ENCODE data around the gene C17orf75. TPM values are rescaled to one million over a fixed set of nuclear protein-coding genes. Genes with fewer than 3 reads are reported as not detected.

Gene C17orf75
- total and polyA plus RNA-seq, 9 donors: 13.4 to 23.8 (median 22.6) TPM

GRCh38 chr17:32283745-32284201 lies 58.2 kb downstream of the C17orf75 start:
- WGBS, 3 donors: 30 to 44% (median 38%) methylated on average over 20 of the region's 20 CpGs
- peak in 2 of 5 donors; percentile 37 to 65 for DNase-seq
- H3K4me3 ChIP-seq: no peak overlapping the region
- H3K27me3 ChIP-seq: no peaks in the 10 kb centered on the region
- no peaks in the 10 kb centered on the region for H3K9me3 ChIP-seq
- H3K27ac ChIP-seq: no peak overlapping the region
- no peaks in the 10 kb centered on the region for H3K4me1 ChIP-seq (ENCODE audit: insufficient read depth)
- no peaks in the 10 kb centered on the region for H3K36me3 ChIP-seq
- intact Hi-C loops (cut with DNase I): no loop called here
- no peak for TF ChIP-seq POLR2A (IDR thresholded peaks at IDR 0.05)
- TF ChIP-seq EP300 (IDR thresholded peaks at IDR 0.05): no peak
- no peak for TF ChIP-seq CTCF (IDR thresholded peaks at IDR 0.05)

DNA sequence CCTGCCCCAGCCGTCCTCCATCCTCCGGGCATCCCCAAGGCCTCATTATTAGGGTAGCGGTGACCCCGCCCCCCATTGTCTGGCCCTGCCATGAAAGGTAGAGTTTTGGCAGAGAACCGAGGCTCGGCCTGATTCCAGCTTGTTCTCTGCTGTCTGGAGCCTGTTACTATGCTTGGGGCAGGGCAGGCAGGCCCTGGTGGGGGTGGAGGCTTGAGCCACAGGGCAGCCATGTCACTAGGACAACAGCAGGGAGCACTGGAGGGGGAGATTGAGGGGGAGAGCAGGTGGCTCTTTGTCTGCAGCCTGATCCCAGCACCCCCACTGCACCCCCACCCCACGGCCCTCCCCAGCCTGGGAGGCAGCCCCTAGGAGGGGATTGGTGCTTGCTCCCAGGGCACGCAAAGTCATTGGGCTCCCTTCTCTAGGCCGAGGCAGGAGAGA lies 60.9 kb downstream of the C17orf75 start:
- Histone ChIP-seq H3K27ac (no peak overlapping the region), H3K36me3 (no peaks in the 10 kb centered on the region), H3K27me3 (no peaks in the 10 kb centered on the region), H3K4me1 (ENCODE audit: insufficient read depth) (no peaks in the 10 kb centered on the region), H3K4me3 (no peak overlapping the region), H3K9me3 (no peaks in the 10 kb centered on the region)
- WGBS, 3 donors: 60 to 74% (median 66%) methylated on average over 8 to 9 of the region's 9 CpGs
- intact Hi-C loops (cut with DNase I): no loop called here
- DNase-seq: no peak
- TF ChIP-seq EP300 (IDR thresholded peaks at IDR 0.05): no peak
- no peak for TF ChIP-seq CTCF (IDR thresholded peaks at IDR 0.05)
- no peak for TF ChIP-seq POLR2A (IDR thresholded peaks at IDR 0.05)

- no peak for TF ChIP-seq CTCF (IDR thresholded peaks at IDR 0.05)
- intact Hi-C loops (cut with DNase I): no loop called here
- Histone ChIP-seq H3K36me3 (no peaks in the 10 kb centered on the region), H3K4me1 (ENCODE audit: insufficient read depth) (peaks cover 2% of the 10 kb centered on the region), H3K27ac (no peak overlapping the region), H3K9me3 (no peaks in the 10 kb centered on the region), H3K4me3 (no peak overlapping the region), H3K27me3 (no peaks in the 10 kb centered on the region)
- WGBS, 3 donors: 74 to 82% (median 80%) methylated on average over 20 to 21 of the region's 21 CpGs
- no peak for DNase-seq
Measured at GRCh38 chr17:32279891-32280716, 61.9 kb downstream of the C17orf75 start.

- WGBS, 3 donors: 93 to 97% (median 96%) methylated on average over 2 of the region's 2 CpGs
- intact Hi-C loops (cut with DNase I): no loop called here
Measured at GRCh38 chr17:32278815-32279214, 63.2 kb downstream of the C17orf75 start.

More at GRCh38 chr17:32278815-32279214, 63.2 kb downstream of the C17orf75 start:
- no peaks in the 10 kb centered on the region for H3K9me3 ChIP-seq
- no peaks in the 10 kb centered on the region for H3K27me3 ChIP-seq
- no peaks in the 10 kb centered on the region for H3K36me3 ChIP-seq
- TF ChIP-seq CTCF (IDR thresholded peaks at IDR 0.05) (no peak), EP300 (IDR thresholded peaks at IDR 0.05) (no peak), POLR2A (IDR thresholded peaks at IDR 0.05) (no peak)
- H3K4me3 ChIP-seq: no peak overlapping the region
- H3K27ac ChIP-seq: no peak overlapping the region
- no peak for DNase-seq
- H3K4me1 ChIP-seq (ENCODE audit: insufficient read depth): peaks cover 2% of the 10 kb centered on the region

MicroRNAs encoded within 50 kb of the gene (microRNA counts, 767-probe panel; counts per million panel counts)
- microRNA hsa-miR-632: 530 counts per million, percentile 78 among the panel's probes with 10 or more counts

Small RNA genes within 50 kb of the gene (microRNA-seq; reads per million reads assigned to microRNA genes)
- 0.54 to 2.5 (median 1.9) reads per million in 3 donors for gene MIR632

Other genes with a start within 250 kb of the C17orf75 start
- gene RHOT1, start 199.7 kb downstream of the C17orf75 start, total RNA-seq: 10 to 100 TPM; 33.1 to 51.7 (median 41.3) TPM
- gene RHOT1, start 199.7 kb downstream of the C17orf75 start, polyA plus RNA-seq: 10 to 100 TPM; 32.8 to 33.5 TPM
- gene RHBDL3, start 76.3 kb downstream of the C17orf75 start, total RNA-seq: 1 to 10 TPM; 1.5 to 5.6 (median 2.7) TPM
- gene RHBDL3, start 76.3 kb downstream of the C17orf75 start, polyA plus RNA-seq: 1 to 10 TPM in 1 of 2 donors, under 1 TPM in 1; 0.83 to 1.8 TPM
- 100 to 1,000 TPM; 105 to 155 (median 136) TPM for gene ZNF207, start 8.0 kb upstream of the C17orf75 start, total RNA-seq
- gene ZNF207, start 8.0 kb upstream of the C17orf75 start, polyA plus RNA-seq: 100 to 1,000 TPM in 1 of 2 donors, 10 to 100 TPM in 1; 67.0 to 157 TPM
- 10 to 100 TPM; 31.2 to 83.0 (median 63.2) TPM for gene PSMD11, start 102.3 kb upstream of the C17orf75 start, total RNA-seq
- 10 to 100 TPM; 20.1 to 49.2 TPM for gene PSMD11, start 102.3 kb upstream of the C17orf75 start, polyA plus RNA-seq
- 1 to 10 TPM in 6 of 7 donors, under 1 TPM in 1; 0.69 to 4.1 (median 2.1) TPM for gene CDK5R1, start 144.8 kb upstream of the C17orf75 start, total RNA-seq
- 1 to 10 TPM; 1.3 to 1.8 TPM for gene CDK5R1, start 144.8 kb upstream of the C17orf75 start, polyA plus RNA-seq